ENCODE measurements around the gene UBD.

Gene UBD

GRCh38 chr6:29521006-29521680 lies 38.4 kb downstream of the UBD start:
- no peak for DNase-seq

GRCh38 chr6:29520232-29520631 lies 39.3 kb downstream of the UBD start:
- no peak for DNase-seq

GRCh38 chr6:29519291-29520010 lies 40.1 kb downstream of the UBD start:
- no peak for DNase-seq

GRCh38 chr6:29517728-29518440 lies 41.6 kb downstream of the UBD start:
- DNase-seq: no peak

GRCh38 chr6:29517245-29517644 lies 42.3 kb downstream of the UBD start:
- DNase-seq: no peak

GRCh38 chr6:29516108-29516507 lies 43.4 kb downstream of the UBD start:
- peak in 2 of 5 experiments; percentile 45 to 82 for DNase-seq

- DNase-seq: no peak
Observed at GRCh38 chr6:29510746-29511300, 48.7 kb downstream of the UBD start.

- no peak for DNase-seq
Observed at GRCh38 chr6:29510202-29510601, 49.3 kb downstream of the UBD start.

GRCh38 chr6:29509711-29510110 lies 49.8 kb downstream of the UBD start:
- DNase-seq: no peak

GRCh38 chr6:29509239-29509638 lies 50.3 kb downstream of the UBD start:
- DNase-seq: peak in 1 of 5 experiments; percentile 37

- DNase-seq: no peak
Observed at GRCh38 chr6:29507319-29507718, 52.2 kb downstream of the UBD start.

- no peak for DNase-seq
Observed at GRCh38 chr6:29506446-29507067, 53.0 kb downstream of the UBD start.

GRCh38 chr6:29505808-29506207 lies 53.7 kb downstream of the UBD start:
- no peak for DNase-seq
